Left ventricle myocardium inferior (tissue), 1 donor: ENCODE data around the gene OR10H3. TPM values are rescaled to one million over a fixed set of nuclear protein-coding genes. Genes with fewer than 3 reads are reported as not detected.

ENCODE experiments used
- DNase-seq: peaks from one replicate; pipeline ENCODE4 v3.0.0-alpha.2; 2020
- H3K27ac ChIP-seq: fragments of 200-600 bp; replicated peaks from 2 replicates; pipeline ENCODE4 v1.8.0; 2021
- H3K27me3 ChIP-seq: fragments of 200-600 bp; 2 replicates; pipeline ENCODE4 v1.8.0; 2021; ENCODE audit warnings: low read depth
- H3K36me3 ChIP-seq: fragments of 200-600 bp; 2 replicates; pipeline ENCODE4 v1.8.0; 2021
- H3K4me1 ChIP-seq: fragments of 200-600 bp; 2 replicates; pipeline ENCODE4 v1.8.0; 2021
- H3K4me3 ChIP-seq: fragments of 200-600 bp; 2 replicates; pipeline ENCODE4 v1.8.0; 2021; ENCODE audit warnings: mild to moderate bottlenecking, moderate library complexity
- H3K9me3 ChIP-seq: fragments of 200-600 bp; replicated peaks from 2 replicates; pipeline ENCODE4 v1.8.0; 2021
- intact Hi-C: fragments of 100-400 bp; cut with micrococcal nuclease; formaldehyde crosslinking; loops from one replicate; pipeline ENCODE4 v1.11.0; 2022
- long read RNA-seq: library from polyadenylated mRNA; unstranded; transcript quantifications from one replicate; pipeline ENCODE4 v2.0.0, GENCODE V29; 2021
- total RNA-seq: library from RNA; stranded (reverse); fragmentation: NEBNext Ultra II Directional; extraction: Animal tissue kit (Norgen Biotek cat#: 25700); gene quantifications from one replicate; pipeline ENCODE4 v1.2.1, GENCODE V29; 2021
- TF ChIP-seq, protein P1 (sequence below): fragments of 200-600 bp; IDR thresholded peaks from 2 replicates; pipeline ENCODE4 v1.8.0; 2021; ENCODE audit warnings: antibody characterized with exemption, mild to moderate bottlenecking, borderline replicate concordance
- donor health status: DM: no; HTN: yes; CAD: no; lungs with severe emphysema.

OR10H3 gene
- total RNA-seq: not detected
- long read RNA-seq: 0 reads

DNA sequence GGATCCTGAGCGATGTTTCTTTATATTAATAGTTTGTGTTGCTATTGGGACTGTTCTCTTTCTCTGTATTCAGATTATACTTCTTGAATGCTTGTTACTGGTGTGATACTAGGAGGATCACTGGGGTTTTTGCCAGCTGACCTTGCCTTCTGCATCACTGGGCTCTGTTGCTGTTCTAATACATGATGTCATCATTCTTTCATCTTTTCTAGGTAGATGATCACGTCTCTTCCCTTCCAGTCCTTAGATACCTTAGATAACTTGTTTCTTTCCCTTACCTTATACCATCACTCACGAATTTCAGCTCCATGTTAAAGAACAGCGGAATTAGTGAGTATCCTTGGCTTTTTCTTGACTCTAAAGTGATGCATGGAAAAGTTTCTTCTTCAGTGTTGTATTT is at the start of gene OR10H3:
Gene OR10H3 (plus strand): TSS at position 264 of the 400 bp plus-strand sequence. CDS start 3,408 bp downstream, outside the sequence.
- Histone ChIP-seq H3K4me3 (no peak within 1 kb of the TSS), H3K27me3 (peaks cover 5% of the 10 kb centered on the region), H3K27ac (no peak within 1 kb of the TSS), H3K9me3 (peaks cover 20% of the 10 kb centered on the region), H3K36me3 (no peaks in the 10 kb centered on the region), H3K4me1 (peaks cover under 1% of the 10 kb centered on the region)
- no peak for DNase-seq
- intact Hi-C loops: no loop called here
- TF ChIP-seq, protein P1, sequence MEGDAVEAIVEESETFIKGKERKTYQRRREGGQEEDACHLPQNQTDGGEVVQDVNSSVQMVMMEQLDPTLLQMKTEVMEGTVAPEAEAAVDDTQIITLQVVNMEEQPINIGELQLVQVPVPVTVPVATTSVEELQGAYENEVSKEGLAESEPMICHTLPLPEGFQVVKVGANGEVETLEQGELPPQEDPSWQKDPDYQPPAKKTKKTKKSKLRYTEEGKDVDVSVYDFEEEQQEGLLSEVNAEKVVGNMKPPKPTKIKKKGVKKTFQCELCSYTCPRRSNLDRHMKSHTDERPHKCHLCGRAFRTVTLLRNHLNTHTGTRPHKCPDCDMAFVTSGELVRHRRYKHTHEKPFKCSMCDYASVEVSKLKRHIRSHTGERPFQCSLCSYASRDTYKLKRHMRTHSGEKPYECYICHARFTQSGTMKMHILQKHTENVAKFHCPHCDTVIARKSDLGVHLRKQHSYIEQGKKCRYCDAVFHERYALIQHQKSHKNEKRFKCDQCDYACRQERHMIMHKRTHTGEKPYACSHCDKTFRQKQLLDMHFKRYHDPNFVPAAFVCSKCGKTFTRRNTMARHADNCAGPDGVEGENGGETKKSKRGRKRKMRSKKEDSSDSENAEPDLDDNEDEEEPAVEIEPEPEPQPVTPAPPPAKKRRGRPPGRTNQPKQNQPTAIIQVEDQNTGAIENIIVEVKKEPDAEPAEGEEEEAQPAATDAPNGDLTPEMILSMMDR: no peak

DNA sequence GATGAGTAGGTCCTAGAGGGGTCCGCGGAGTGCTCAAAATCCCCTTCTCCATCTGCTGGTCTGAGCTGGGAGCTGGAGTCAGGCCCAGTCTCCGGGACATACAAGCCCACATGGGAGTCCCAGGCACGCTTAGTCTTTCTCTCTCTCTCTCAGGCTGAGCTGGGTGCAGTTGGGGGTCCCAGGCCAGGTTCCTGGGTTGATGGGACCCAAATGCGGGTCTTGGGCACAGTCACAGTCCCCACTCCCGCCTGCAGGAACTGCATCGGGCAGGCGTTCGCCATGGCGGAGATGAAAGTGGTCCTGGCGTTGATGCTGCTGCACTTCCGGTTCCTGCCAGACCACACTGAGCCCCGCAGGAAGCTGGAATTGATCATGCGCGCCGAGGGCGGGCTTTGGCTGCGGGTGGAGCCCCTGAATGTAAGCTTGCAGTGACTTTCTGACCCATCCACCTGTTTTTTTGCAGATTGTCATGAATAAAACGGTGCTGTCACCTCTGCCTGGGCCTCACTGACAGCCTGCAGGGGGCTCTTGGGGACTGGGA is 41.1 kb upstream of the OR10H3 start:
- Histone ChIP-seq H3K27me3 (peaks cover 6% of the 10 kb centered on the region), H3K36me3 (no peaks in the 10 kb centered on the region), H3K9me3 (peaks cover 23% of the 10 kb centered on the region), H3K4me1 (no peaks in the 10 kb centered on the region), H3K27ac (no peak overlapping the region), H3K4me3 (no peak overlapping the region)
- no peak for DNase-seq
- intact Hi-C loops: no loop called here
- TF ChIP-seq, protein P1: no peak

GRCh38 chr19:15701757-15702533 is 35.8 kb upstream of the OR10H3 start:
- intact Hi-C loops: no loop called here
- TF ChIP-seq, protein P1: no peak
- Histone ChIP-seq H3K4me1 (peaks cover 13% of the 10 kb centered on the region), H3K36me3 (no peaks in the 10 kb centered on the region), H3K9me3 (peaks cover 19% of the 10 kb centered on the region), H3K4me3 (no peak overlapping the region), H3K27me3 (peaks cover 1% of the 10 kb centered on the region), H3K27ac (no peak overlapping the region)
- no peak for DNase-seq

GRCh38 chr19:15702534-15702930 is 35.3 kb upstream of the OR10H3 start:
- intact Hi-C loops: no loop called here
- H3K36me3 ChIP-seq: no peaks in the 10 kb centered on the region
- no peaks in the 10 kb centered on the region for H3K27me3 ChIP-seq
- peak; percentile 79 for DNase-seq
- H3K4me1 ChIP-seq: peaks cover 13% of the 10 kb centered on the region
- TF ChIP-seq, protein P1: no peak
- H3K9me3 ChIP-seq: peaks cover 19% of the 10 kb centered on the region
- H3K4me3 ChIP-seq: no peak overlapping the region
- no peak overlapping the region for H3K27ac ChIP-seq

DNA sequence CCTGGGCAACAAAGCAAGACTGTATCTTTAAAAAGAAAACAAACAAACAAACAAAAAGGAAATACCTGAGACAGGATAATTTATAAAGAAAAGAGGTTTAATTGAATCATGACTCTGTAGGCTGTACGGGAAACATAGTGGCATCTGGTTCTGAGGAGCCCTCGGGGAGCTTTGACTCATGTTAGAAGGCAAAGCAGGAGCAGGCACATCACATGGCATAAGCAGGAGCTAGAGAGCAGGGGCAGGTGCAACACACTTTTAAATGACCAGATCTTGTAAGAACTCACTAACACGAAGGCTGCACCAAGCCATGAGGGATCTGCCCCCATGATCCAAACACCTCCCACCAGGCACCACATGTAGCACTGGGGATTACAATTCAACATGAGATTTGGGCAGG is 23.1 kb upstream of the OR10H3 start:
- TF ChIP-seq, protein P1: no peak
- Histone ChIP-seq H3K36me3 (no peaks in the 10 kb centered on the region), H3K9me3 (peaks cover 11% of the 10 kb centered on the region), H3K4me1 (no peaks in the 10 kb centered on the region), H3K4me3 (no peak overlapping the region), H3K27me3 (peaks cover 33% of the 10 kb centered on the region), H3K27ac (no peak overlapping the region)
- no peak for DNase-seq
- intact Hi-C loops: no loop called here
